Measurements from ENCODE around the gene CCSER1.

DNA sequence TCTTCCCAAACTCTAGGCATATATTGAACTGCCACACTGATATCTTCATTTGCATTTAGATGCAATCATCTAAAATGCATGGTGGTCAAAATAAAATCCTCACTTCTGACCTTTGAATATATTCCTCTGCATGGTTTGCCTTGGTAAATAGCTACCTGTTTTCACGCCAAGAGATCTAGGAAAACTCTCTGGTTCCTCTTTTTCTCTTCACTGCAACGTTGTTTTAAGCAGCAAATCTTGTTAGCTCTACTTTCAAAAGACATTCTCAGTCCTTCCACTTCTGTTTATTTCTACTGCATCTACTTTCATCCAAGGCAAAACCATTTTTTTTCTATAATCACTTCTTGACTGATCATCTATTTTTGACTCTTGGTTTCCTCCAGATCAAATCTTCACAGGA is 1174.9 kb downstream of the CCSER1 start:
- TF ChIP-seq POLR2A (IDR thresholded peaks at IDR 0.05): no peak
- TF ChIP-seq, protein P1, sequence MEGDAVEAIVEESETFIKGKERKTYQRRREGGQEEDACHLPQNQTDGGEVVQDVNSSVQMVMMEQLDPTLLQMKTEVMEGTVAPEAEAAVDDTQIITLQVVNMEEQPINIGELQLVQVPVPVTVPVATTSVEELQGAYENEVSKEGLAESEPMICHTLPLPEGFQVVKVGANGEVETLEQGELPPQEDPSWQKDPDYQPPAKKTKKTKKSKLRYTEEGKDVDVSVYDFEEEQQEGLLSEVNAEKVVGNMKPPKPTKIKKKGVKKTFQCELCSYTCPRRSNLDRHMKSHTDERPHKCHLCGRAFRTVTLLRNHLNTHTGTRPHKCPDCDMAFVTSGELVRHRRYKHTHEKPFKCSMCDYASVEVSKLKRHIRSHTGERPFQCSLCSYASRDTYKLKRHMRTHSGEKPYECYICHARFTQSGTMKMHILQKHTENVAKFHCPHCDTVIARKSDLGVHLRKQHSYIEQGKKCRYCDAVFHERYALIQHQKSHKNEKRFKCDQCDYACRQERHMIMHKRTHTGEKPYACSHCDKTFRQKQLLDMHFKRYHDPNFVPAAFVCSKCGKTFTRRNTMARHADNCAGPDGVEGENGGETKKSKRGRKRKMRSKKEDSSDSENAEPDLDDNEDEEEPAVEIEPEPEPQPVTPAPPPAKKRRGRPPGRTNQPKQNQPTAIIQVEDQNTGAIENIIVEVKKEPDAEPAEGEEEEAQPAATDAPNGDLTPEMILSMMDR (IDR thresholded peaks at IDR 0.05 in 8 of 11, conservative IDR thresholded peaks at IDR 0.05 in 3 of 11): no peak
